K562 (cell line): ENCODE data around the gene OPCML. TPM values are rescaled to one million over a fixed set of nuclear protein-coding genes. Genes with fewer than 3 reads are reported as not detected.

Experiments used
- ATAC-seq: fragments of 200-7000 bp; cut with Tn5 transposase; 3 replicates; pipeline ENCODE4 v1.9.1; 2020; ENCODE audit warnings: moderate library complexity
- BruUV-seq: library from RNA; stranded (reverse); fragments of 400-500 nt; replicated peaks from 2 replicates; lab custom pipeline; 2021; lab: Mats Ljungman, UMichigan
- CTCF ChIA-PET: fragments of 300-600 bp; formaldehyde crosslinking; extraction: SDS; loops from one replicate; lab custom pipeline; 2021; ENCODE audit warnings: low intra/inter-chr PET ratio; lab: Yijun Ruan, JAX
- POLR2A ChIA-PET: fragments of 300-600, 350-650 bp; sonication (Branson Sonifier 250); formaldehyde crosslinking; extraction: SDS; loops from one replicate; lab custom pipeline; 2021; ENCODE audit warnings: antibody characterized with exemption, inconsistent platforms; lab: Yijun Ruan, JAX
- DNase-seq, 4 experiments: peaks; one replicate each; pipeline versions ENCODE4 v3.0.0 to v3.0.0-alpha.2; 2011 to 2018; ENCODE audit warnings: low spot score in 3 of 4, mixed read lengths in 3 of 4; ENCODE audit errors: extremely low read depth in 1 of 4
- FAIRE-seq: peaks from 2 replicates; lab custom pipeline; 2011; peaks lifted over from hg19 to GRCh38; lab: Jason Lieb, UNC
- H2AFZ ChIP-seq: 2 replicates; pipeline ENCODE4 v1.6.0; 2011; ENCODE audit warnings: low read depth, low read length, control low read depth, inconsistent platforms
- H3K27ac ChIP-seq: fragments of 200-600 bp; 3 replicates; pipeline ENCODE4 v1.8.0; 2011; ENCODE audit warnings: low read depth, mild to moderate bottlenecking, control low read depth, inconsistent platforms, low read length, moderate library complexity, mixed read lengths; ENCODE audit errors: extremely low read depth
- H3K27me3 ChIP-seq, 2 experiments: fragments of 300-600 bp in 1 of 2; 2 replicates in 1 of 2; 3 replicates in 1 of 2; pipeline versions ENCODE4 v1.6.0 to v1.8.0; 2011; ENCODE audit warnings: inconsistent platforms in 2 of 2, low read length in 2 of 2, mild to moderate bottlenecking in 1 of 2, mixed read lengths in 1 of 2, moderate library complexity in 1 of 2; ENCODE audit not compliant: control insufficient read depth in 2 of 2, insufficient read depth in 2 of 2
- H3K36me3 ChIP-seq: fragments of 300-600 bp; 3 replicates; pipeline ENCODE4 v1.8.0; 2011; ENCODE audit warnings: mild to moderate bottlenecking, low read length, inconsistent platforms; ENCODE audit not compliant: control insufficient read depth, insufficient read depth
- H3K4me1 ChIP-seq, 2 experiments: fragments of 200-600 bp in 1 of 2; replicated peaks in 1 of 2; 2 replicates in 1 of 2; 3 replicates in 1 of 2; pipeline versions ENCODE4 v1.5.1 to v1.8.0; 2011; ENCODE audit warnings: inconsistent platforms in 2 of 2, low read length in 2 of 2, mild to moderate bottlenecking in 1 of 2, mixed read lengths in 1 of 2, moderate library complexity in 1 of 2; ENCODE audit not compliant: control insufficient read depth in 2 of 2, insufficient read depth in 2 of 2
- H3K4me2 ChIP-seq: 2 replicates; pipeline ENCODE4 v1.6.1; 2011; ENCODE audit warnings: low read length, control low read depth, inconsistent platforms, mixed read lengths; ENCODE audit not compliant: insufficient read depth
- H3K4me3 ChIP-seq: fragments of 200-600 bp; sonication (generic), shearing (Covaris generic); 2 replicates; pipeline ENCODE4 v1.5.1; 2016; ENCODE audit warnings: control low read depth, inconsistent platforms
- H3K79me2 ChIP-seq: fragments of 200-600 bp; 3 replicates; pipeline ENCODE4 v1.8.0; 2011; ENCODE audit warnings: low read length, inconsistent platforms; ENCODE audit not compliant: control insufficient read depth, insufficient read depth
- H3K9ac ChIP-seq, 2 experiments: 2 replicates each; pipeline versions ENCODE4 v1.6.0 to v1.6.1; 2011; ENCODE audit warnings: low read depth in 2 of 2, low read length in 2 of 2, control low read depth in 1 of 2, inconsistent platforms in 1 of 2, mild to moderate bottlenecking in 1 of 2, mixed read lengths in 1 of 2; ENCODE audit not compliant: insufficient read depth in 1 of 2
- H3K9me1 ChIP-seq: one replicate; pipeline ENCODE4 v1.6.0; 2011; ENCODE audit warnings: inconsistent platforms, mild to moderate bottlenecking, low read length, moderate library complexity; ENCODE audit not compliant: control insufficient read depth, insufficient read depth
- H3K9me3 ChIP-seq: replicated peaks from 2 replicates; pipeline ENCODE4 v1.5.1; 2011; ENCODE audit warnings: low read depth, low read length, inconsistent platforms; ENCODE audit not compliant: control insufficient read depth, insufficient read depth
- H4K20me1 ChIP-seq: replicated peaks from 2 replicates; pipeline ENCODE4 v1.6.1; 2011; ENCODE audit warnings: low read length, inconsistent platforms, mixed read lengths; ENCODE audit not compliant: control insufficient read depth, insufficient read depth
- FOXJ2 ChIP-seq: fragments of 200-800 bp; sonication (Bioruptor generic); IDR thresholded peaks from 2 replicates; pipeline ENCODE4 v1.6.1; 2016; ENCODE audit warnings: missing genetic modification characterization, missing compliant biosample characterization
- GATA2 ChIP-seq: sonication (generic); formaldehyde crosslinking; IDR thresholded peaks from 2 replicates; pipeline ENCODE4 v1.4.0; 2020; ENCODE audit warnings: mild to moderate bottlenecking, missing genetic modification reagents
- GTF2A2 ChIP-seq: IDR thresholded peaks from 2 replicates; pipeline ENCODE4 v1.6.1; 2016; ENCODE audit warnings: mild to moderate bottlenecking, missing genetic modification characterization, missing compliant biosample characterization
- RBM22 ChIP-seq: fragments of 200-400 bp; formaldehyde crosslinking; IDR thresholded peaks from 2 replicates; pipeline ENCODE4 v1.6.1; 2018; ENCODE audit warnings: low read length, low read depth; ENCODE audit not compliant: poor library complexity, severe bottlenecking
- TEAD1 ChIP-seq, 2 experiments: fragments of 450-650 bp in 1 of 2; sonication (generic) in 1 of 2; formaldehyde crosslinking; IDR thresholded peaks; 2 replicates each; pipeline versions ENCODE4 v1.4.0 to v1.8.0; 2020 to 2022; ENCODE audit warnings: mild to moderate bottlenecking in 2 of 2, missing genetic modification reagents in 1 of 2
- ZNF77 ChIP-seq: fragments of 250-450 bp; sonication (Bioruptor Pico); IDR thresholded peaks from 2 replicates; pipeline ENCODE4 v1.5.0; 2020
- WGBS: fragments of 100-300 bp; shearing (Covaris generic); methylation state at CpG from one replicate; pipeline ENCODE4 v1.1.6; 2016; ENCODE audit warnings: low coverage, mixed read lengths; ENCODE audit not compliant: insufficient coverage; ENCODE audit errors: missing lambda C conversion rate; 5-methylcytosine and 5-hydroxymethylcytosine counted together
- in situ Hi-C: fragments of 300-500 bp; cut with MboI; formaldehyde crosslinking; loops from 4 replicates; pipeline ENCODE4 v1.15.0; 2018; ENCODE audit warnings: inconsistent platforms, mixed read lengths
- intact Hi-C: fragments of 100-400 bp; cut with micrococcal nuclease; formaldehyde crosslinking; loops from 2 replicates; pipeline ENCODE4 v1.14.2; 2022
- polyA plus RNA-seq, 8 experiments: library from polyadenylated mRNA; depleted of rRNA in 4 of 8; stranded (reverse) in 5 of 8; unstranded in 3 of 8; fragments of >200 nt; fragmentation: Nextera tagmentation in 2 of 8; fragmentation: Illumina TruSeq in 1 of 8; extraction: Ambion mirVana in 2 of 8; extraction: Trizol in 1 of 8; gene quantifications; 2 replicates each; pipeline versions ENCODE4 v1.2.1 to v1.2.3, GENCODE V29; 2011 to 2014; ENCODE audit warnings: inconsistent platforms in 1 of 8, missing spikeins in 1 of 8
- total RNA-seq, 7 experiments: library from RNA; depleted of rRNA in 6 of 7; stranded (reverse); fragments of >200 nt in 6 of 7; fragmentation: Illumina TruSeq in 2 of 7; extraction: Trizol in 2 of 7; gene quantifications; 2 replicates each; pipeline versions ENCODE4 v1.2.1 to v1.2.3, GENCODE V29; 2011 to 2021; ENCODE audit warnings: low replicate concordance in 1 of 7
- TF ChIP-seq, protein P1 (sequence below): fragments of 250-450 bp; sonication (Bioruptor Pico); IDR thresholded peaks from 2 replicates; pipeline ENCODE4 v1.5.1; 2021; ENCODE audit warnings: mild to moderate bottlenecking
- TF ChIP-seq, protein P2 (sequence below): fragments of 250-450 bp; sonication (Bioruptor Pico); IDR thresholded peaks from 2 replicates; pipeline ENCODE4 v1.4.0; 2020; ENCODE audit warnings: mild to moderate bottlenecking
- TF ChIP-seq, protein P3 (sequence below): fragments of 450-650 bp; IDR thresholded peaks from 2 replicates; pipeline ENCODE4 v1.7.0; 2016; ENCODE audit warnings: borderline replicate concordance
- TF ChIP-seq, protein P4 (sequence below): IDR thresholded peaks from 2 replicates; pipeline ENCODE4 v1.6.1; 2011; ENCODE audit not compliant: insufficient read length; ENCODE audit errors: extremely low read depth
- TF ChIP-seq, protein P5 (sequence below): sonication (generic); formaldehyde crosslinking; IDR thresholded peaks from 2 replicates; pipeline ENCODE4 v1.8.1; 2022; ENCODE audit warnings: missing genetic modification reagents

Gene OPCML
- total and polyA plus RNA-seq, 9 of the 15 experiments (the other 6 are each of a cell fraction or from before 2014, with no cell fraction given): not detected

DNA sequence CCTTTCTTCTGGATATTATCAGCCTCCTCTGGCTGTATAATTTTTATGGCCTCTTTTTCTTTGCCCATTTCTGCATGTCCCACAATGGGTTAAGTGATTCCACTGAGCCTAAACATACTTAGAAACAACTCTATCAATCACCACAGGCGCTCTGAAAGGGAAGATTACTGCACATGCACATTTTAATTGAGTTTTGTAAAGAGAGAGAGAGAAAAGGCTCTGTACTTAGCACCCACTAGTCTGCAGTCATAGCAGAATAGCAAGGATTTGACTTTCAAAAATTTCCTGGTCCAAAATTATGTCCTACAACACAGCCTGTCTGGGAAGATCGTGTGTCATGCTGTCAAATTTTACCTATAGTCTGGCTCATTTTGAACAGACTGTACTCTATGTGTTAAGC lies 758.5 kb downstream of the OPCML start:
- TF ChIP-seq GATA2 (CRISPR knock-in tag) (no peak), GTF2A2 (no peak), RBM22 (no peak), FOXJ2 (tag) (no peak), TEAD1 (CRISPR knock-in tag; IDR thresholded peaks at IDR 0.05) (no peak), ZNF77 (CRISPR knock-in tag) (no peak)
- TF ChIP-seq, protein P1, sequence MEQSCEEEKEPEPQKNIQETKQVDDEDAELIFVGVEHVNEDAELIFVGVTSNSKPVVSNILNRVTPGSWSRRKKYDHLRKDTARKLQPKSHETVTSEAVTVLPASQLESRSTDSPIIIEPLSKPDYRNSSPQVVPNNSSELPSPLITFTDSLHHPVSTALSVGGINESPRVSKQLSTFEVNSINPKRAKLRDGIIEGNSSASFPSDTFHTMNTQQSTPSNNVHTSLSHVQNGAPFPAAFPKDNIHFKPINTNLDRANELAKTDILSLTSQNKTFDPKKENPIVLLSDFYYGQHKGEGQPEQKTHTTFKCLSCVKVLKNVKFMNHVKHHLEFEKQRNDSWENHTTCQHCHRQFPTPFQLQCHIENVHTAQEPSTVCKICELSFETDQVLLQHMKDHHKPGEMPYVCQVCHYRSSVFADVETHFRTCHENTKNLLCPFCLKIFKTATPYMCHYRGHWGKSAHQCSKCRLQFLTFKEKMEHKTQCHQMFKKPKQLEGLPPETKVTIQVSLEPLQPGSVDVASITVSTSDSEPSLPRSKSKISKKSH (CRISPR knock-in tag): no peak
- TF ChIP-seq, protein P2, sequence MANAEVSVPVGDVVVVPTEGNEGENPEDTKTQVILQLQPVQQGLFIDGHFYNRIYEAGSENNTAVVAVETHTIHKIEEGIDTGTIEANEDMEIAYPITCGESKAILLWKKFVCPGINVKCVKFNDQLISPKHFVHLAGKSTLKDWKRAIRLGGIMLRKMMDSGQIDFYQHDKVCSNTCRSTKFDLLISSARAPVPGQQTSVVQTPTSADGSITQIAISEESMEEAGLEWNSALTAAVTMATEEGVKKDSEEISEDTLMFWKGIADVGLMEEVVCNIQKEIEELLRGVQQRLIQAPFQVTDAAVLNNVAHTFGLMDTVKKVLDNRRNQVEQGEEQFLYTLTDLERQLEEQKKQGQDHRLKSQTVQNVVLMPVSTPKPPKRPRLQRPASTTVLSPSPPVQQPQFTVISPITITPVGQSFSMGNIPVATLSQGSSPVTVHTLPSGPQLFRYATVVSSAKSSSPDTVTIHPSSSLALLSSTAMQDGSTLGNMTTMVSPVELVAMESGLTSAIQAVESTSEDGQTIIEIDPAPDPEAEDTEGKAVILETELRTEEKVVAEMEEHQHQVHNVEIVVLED (CRISPR knock-in tag): no peak
- TF ChIP-seq, protein P3, sequence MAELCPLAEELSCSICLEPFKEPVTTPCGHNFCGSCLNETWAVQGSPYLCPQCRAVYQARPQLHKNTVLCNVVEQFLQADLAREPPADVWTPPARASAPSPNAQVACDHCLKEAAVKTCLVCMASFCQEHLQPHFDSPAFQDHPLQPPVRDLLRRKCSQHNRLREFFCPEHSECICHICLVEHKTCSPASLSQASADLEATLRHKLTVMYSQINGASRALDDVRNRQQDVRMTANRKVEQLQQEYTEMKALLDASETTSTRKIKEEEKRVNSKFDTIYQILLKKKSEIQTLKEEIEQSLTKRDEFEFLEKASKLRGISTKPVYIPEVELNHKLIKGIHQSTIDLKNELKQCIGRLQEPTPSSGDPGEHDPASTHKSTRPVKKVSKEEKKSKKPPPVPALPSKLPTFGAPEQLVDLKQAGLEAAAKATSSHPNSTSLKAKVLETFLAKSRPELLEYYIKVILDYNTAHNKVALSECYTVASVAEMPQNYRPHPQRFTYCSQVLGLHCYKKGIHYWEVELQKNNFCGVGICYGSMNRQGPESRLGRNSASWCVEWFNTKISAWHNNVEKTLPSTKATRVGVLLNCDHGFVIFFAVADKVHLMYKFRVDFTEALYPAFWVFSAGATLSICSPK: no peak
- TF ChIP-seq, protein P4, sequence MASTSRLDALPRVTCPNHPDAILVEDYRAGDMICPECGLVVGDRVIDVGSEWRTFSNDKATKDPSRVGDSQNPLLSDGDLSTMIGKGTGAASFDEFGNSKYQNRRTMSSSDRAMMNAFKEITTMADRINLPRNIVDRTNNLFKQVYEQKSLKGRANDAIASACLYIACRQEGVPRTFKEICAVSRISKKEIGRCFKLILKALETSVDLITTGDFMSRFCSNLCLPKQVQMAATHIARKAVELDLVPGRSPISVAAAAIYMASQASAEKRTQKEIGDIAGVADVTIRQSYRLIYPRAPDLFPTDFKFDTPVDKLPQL: no peak
- TF ChIP-seq, protein P5, sequence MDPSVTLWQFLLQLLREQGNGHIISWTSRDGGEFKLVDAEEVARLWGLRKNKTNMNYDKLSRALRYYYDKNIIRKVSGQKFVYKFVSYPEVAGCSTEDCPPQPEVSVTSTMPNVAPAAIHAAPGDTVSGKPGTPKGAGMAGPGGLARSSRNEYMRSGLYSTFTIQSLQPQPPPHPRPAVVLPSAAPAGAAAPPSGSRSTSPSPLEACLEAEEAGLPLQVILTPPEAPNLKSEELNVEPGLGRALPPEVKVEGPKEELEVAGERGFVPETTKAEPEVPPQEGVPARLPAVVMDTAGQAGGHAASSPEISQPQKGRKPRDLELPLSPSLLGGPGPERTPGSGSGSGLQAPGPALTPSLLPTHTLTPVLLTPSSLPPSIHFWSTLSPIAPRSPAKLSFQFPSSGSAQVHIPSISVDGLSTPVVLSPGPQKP (CRISPR knock-in tag): no peak
- no TSS peak for BruUV-seq
- no peak overlapping the region for H3K4me2 ChIP-seq
- no peaks in the 10 kb centered on the region for H3K4me1 ChIP-seq
- no peak for ATAC-seq
- no peak overlapping the region for H3K27ac ChIP-seq
- H3K9ac ChIP-seq: no peak overlapping the region
- no peaks in the 10 kb centered on the region for H4K20me1 ChIP-seq
- no peak for DNase-seq
- CTCF ChIA-PET: no interaction called here
- POLR2A ChIA-PET: no interaction called here
- H3K27me3 ChIP-seq: no peaks in the 10 kb centered on the region
- H3K4me3 ChIP-seq: no peak overlapping the region
- intact Hi-C loops (no loop called here), in situ Hi-C loops (no loop called here)
- 0% methylated on average over 2 of the region's 2 CpGs for WGBS
- no peak for FAIRE-seq
- no peak overlapping the region for H2AFZ ChIP-seq
- H3K9me3 ChIP-seq: no peaks in the 10 kb centered on the region
- H3K79me2 ChIP-seq: no peaks in the 10 kb centered on the region
- H3K9me1 ChIP-seq: no peaks in the 10 kb centered on the region
- no peaks in the 10 kb centered on the region for H3K36me3 ChIP-seq
